HG02884 (cell line): ENCODE measurements around the gene CALHM5.
A peak's percentile ranks its signal among the peaks of the same experiment; 100 is the strongest.

Experiments
- ATAC-seq: cut with Tn5 transposase; IDR thresholded peaks from one replicate; pipeline ENCODE4 v1.9.1; 2021; ENCODE audit warnings: mild to moderate bottlenecking, moderate library complexity; ENCODE audit not compliant: unreplicated experiment

Gene CALHM5

GRCh38 chr6:116545651-116546050 is 34.2 kb downstream of the CALHM5 start, which contains the start of gene TRAPPC3L:
Gene TRAPPC3L, minus strand, starts transcription at chr6:116545684. Its CDS starts 170 bp downstream, at chr6:116545514.
- no peak for ATAC-seq

GRCh38 chr6:116547358-116547757 is 35.9 kb downstream of the CALHM5 start:
- ATAC-seq: no peak

GRCh38 chr6:116550796-116551195 is 39.4 kb downstream of the CALHM5 start:
- ATAC-seq: no peak

GRCh38 chr6:116553451-116553850 is 42.0 kb downstream of the CALHM5 start, which contains the start of gene CALHM4:
Gene CALHM4, plus strand, starts transcription at chr6:116553751. Its CDS starts 43 bp downstream, at chr6:116553794.
- ATAC-seq: no peak

GRCh38 chr6:116556065-116556464 is 44.6 kb downstream of the CALHM5 start:
- ATAC-seq: no peak

DNA sequence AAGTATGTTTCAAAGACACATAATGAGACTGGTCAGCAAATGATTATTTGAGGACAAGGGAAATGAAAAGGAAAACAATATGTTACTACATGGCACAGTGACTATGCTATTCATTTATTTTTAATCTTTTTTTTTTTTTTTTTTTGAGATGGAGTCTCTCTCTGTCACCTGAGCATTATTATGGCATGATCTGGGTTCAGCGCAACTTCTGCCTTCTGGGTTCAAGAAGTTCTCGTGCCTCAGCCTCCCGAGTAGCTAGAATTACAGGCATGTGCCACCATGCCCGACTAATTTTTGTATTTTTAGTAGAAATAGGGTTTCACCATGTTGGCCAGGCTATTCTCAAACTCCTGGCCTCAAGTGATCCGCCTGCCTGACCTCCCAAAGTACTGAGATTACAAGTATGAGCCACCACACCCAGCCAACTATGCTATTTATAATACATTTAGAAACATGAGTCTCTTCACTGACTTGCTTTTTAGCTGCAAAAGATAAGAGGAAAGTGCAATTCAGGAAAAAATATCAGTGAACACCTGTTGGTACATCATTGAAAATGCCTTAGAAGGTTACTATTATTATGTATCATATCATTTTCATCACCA is 45.5 kb downstream of the CALHM5 start:
- ATAC-seq: no peak

DNA sequence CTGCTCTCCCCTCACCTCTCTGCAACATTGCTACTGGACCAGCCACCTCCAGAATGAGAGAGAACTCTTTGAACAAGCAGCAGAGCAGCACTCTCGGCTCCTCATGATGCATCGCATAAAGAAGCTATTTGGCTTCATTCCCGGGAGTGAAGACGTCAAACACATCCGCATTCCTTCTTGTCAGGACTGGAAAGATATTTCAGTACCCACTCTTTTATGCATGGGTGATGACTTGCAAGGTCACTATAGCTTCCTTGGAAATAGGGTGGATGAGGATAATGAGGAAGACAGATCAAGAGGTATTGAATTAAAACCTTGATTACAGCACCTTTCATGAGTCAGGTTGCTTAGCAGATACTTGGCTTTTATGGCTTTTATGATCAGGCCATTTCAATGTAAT is 46.5 kb downstream of the CALHM5 start:
- ATAC-seq: no peak

DNA sequence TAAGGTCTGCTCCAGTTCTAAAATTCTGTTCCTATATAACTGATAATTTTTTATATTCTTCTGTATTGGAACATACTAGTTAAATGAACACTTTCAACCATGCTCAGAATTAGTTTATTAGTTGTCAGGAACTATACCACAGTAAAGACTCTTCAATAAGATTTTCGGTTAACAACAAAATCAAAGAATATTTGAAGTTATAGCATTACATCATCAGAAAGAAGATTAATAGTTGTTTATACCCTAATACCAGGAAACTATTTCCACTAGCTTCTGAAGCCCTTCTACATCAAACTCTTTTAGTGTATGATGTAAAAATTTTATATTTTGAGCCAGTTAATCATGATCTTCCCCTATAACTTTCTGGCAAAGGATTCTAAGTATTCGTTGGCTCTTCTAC is 48.7 kb downstream of the CALHM5 start:
- no peak for ATAC-seq

DNA sequence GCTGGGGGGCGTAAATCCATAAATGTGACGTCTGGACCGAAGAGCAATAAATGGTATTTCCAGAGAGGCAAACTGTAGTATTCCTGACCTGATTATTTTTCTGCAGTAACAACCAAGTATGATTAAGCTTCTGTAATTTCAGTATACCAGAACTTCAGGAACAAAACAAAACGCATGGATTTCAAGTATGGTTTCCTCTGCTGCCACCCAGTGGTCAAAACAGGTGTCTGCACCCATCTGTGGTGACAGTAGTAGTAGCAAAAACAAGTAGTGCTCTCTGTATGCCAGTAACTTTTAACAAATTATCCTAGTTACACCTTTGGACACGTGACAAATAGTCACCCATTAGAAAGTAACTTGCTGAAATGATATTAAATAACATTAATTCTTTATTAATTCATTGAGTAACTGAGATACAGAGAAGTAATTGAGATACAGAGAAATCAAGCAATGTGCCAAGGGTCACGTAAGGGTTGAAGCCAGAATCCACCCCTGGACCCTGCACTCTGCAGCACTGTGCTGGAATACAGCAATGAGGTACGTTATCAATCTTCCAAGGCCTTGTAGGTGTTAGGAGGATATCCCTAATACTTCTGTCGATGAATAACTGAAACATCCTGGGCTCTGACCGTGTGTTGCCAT is 50.1 kb downstream of the CALHM5 start:
- no peak for ATAC-seq

- no peak for ATAC-seq
These were observed 50.6 kb downstream of the CALHM5 start for GRCh38 chr6:116562019-116562403.

- ATAC-seq: no peak
These were observed 51.2 kb downstream of the CALHM5 start for GRCh38 chr6:116562614-116563013.

DNA sequence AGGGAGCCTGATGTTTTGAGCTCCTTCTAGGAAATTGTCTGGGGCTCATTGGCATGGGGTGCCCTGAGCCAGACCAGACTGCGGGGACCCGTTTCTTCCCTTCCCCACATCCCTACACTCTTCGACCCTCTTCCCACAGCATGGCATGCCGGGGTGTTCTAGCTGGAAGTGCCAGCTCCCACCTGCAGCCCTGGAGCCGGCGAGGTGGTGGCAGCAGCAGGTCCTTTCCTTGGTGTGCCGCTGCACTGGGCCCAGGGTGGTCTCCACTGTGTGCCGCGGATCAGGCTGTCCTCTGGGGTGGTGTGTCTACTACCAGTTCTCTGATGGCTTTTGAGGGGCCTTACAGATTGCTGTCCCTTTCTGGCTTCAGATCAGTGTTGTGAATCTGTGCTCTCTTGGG is 52.4 kb downstream of the CALHM5 start:
- no peak for ATAC-seq

DNA sequence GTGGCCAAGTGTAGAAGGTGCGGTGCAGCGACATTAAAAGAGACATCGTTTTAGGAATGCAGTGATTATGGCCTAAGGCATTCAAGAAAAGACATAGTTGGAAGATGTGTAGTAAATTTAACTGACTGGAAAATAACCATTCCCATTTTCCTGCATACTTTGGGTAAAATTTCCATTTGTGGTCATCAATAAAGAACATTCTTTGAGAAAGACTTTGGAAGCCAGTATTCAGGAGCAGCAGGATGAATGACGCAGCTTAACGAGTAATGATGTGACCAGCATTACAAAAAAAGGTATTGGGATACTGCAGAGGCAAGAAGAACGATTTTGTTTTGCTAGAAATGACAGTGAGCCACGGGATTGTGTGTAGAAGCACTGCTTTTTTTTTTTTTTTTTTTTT is 52.9 kb downstream of the CALHM5 start:
- no peak for ATAC-seq

DNA sequence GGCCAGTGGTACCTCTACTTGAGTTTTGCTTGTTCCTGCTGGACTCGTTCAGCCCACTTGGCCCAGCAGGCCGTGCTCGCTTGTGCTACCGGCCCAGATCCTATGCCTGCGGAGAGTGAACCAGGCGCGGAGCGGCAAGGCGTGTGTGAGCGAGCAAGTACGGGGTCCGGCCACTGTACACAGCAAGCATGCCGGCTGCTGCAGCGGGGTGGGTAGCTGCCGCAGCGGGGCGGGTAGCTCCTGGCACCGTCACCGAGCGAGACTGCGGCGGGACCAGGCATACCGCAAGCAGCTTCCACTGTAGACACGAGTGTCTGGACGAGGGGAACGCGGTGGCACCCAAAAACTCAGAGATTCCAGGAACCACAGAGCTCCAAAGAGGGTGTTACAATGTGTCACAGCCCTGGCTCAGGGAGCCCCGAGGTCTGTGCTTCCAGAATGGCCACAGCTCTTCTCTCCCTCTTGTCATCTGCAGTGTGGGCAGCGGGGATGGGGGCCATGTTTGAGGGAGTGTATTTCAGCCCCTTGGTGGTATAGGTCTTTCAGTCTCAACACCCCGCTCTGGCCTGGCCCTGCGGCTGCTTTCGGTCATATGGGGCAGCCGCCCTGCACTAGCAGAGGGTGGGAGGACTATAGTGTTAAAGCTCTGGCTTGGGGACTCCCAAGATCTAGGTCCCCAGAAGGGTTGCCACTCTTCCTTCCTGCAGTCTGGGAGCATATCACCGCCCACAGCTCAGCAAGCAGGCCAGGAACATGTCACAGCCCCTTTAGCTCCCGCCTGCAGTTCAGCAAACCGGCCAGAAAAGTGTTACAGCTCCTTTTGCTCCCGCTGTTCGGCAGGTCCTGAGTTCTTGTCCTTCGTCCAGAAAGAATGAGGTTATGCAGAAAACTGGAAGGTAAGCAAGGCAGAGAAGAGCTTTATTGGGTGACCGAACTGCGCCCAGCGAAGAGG is 53.8 kb downstream of the CALHM5 start:
- no peak for ATAC-seq

- ATAC-seq: no peak
These were observed 56.7 kb downstream of the CALHM5 start for GRCh38 chr6:116568111-116568510.

- no peak for ATAC-seq
These were observed 57.6 kb downstream of the CALHM5 start for GRCh38 chr6:116568821-116569755.

DNA sequence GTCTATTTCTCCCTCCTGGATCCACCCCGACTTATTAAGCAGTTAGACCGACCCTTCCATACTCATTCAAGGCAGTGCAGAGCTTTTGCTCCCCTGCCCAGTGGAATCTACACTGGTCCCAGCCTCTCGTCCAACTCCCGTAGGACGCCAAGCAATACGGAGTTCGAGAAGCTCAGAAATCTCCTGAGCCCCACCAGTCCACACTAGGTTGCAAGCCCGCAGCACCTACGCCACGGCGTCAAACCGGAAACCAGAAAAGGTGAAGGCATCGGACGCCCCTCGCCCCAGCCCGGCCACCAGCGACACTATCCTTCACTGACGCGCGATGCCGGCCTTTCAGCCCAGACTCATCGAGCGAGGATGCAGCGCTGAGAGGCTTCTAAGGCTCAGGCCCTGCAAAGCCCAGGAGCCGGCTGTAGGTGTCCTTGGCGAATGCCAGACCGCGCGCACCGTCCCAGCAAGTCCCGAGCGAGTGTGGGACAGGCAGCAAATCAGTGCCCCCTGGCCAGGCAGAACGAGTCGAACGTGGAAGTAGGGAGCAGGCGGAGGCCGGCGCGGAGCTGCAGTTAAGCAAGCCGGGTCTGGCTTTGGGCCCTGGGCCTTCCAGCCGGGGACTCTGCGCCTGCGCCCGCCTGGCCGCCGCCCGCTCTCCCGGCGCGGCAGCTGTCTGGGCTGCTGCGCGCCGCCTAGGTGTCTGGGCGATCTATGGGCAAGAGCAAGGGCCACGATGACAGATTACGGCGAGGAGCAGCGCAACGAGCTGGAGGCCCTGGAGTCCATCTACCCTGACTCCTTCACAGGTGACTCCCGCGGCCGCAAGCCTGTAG is 59.6 kb downstream of the CALHM5 start, which contains the start of gene RWDD1:
RWDD1 (plus strand) TSS at position 649 of the 827 bp plus-strand sequence; CDS start at position 728, 79 bp downstream.
- peak; percentile 91 for ATAC-seq

- no peak for ATAC-seq
These were observed 60.2 kb downstream of the CALHM5 start for GRCh38 chr6:116571683-116572000.

GRCh38 chr6:116572162-116572561 is 60.7 kb downstream of the CALHM5 start:
- ATAC-seq: no peak
